Upper lobe of left lung (tissue), 6 donors: Measurements from ENCODE around the gene SETBP1. TPM values are rescaled to one million over a fixed set of nuclear protein-coding genes. Genes with fewer than 3 reads are reported as not detected.

Experiments
- ATAC-seq, 2 donors: fragments of 200-7000 bp; cut with Tn5 transposase; one replicate each; pipeline ENCODE4 v1.9.1; 2022; ENCODE audit warnings: mild to moderate bottlenecking in 2 of 2, moderate library complexity in 2 of 2; ENCODE audit not compliant: low FRiP score in 2 of 2
- DNase-seq, 2 donors: peaks; one replicate each; pipeline ENCODE4 v3.0.0-alpha.2; 2019 to 2020
- H3K27ac ChIP-seq, 4 donors: fragments of 200-600 bp; sonication (generic); one replicate each; pipeline ENCODE4 v1.5.1; 2016 to 2019
- H3K27me3 ChIP-seq, 4 donors: fragments of 200-600 bp; sonication (generic); one replicate each; pipeline ENCODE4 v1.5.1; 2017 to 2019
- H3K36me3 ChIP-seq, 4 donors: fragments of 200-600 bp; sonication (generic); one replicate each; pipeline ENCODE4 v1.5.1; 2016 to 2019
- H3K4me1 ChIP-seq, 4 donors: fragments of 200-600 bp; sonication (generic); one replicate each; pipeline ENCODE4 v1.5.1; 2018 to 2019
- H3K4me3 ChIP-seq, 4 donors: fragments of 200-600 bp; sonication (generic); one replicate each; pipeline ENCODE4 v1.5.1; 2017 to 2019; ENCODE audit warnings: mild to moderate bottlenecking in 2 of 4, moderate library complexity in 1 of 4
- H3K9me3 ChIP-seq, 4 donors: fragments of 200-600 bp; sonication (generic); one replicate each; pipeline ENCODE4 v1.5.1; 2018 to 2019
- CTCF ChIP-seq, 6 experiments: fragments of 450-650 bp in 4 of 6; fragments of 200-600 bp in 2 of 6; sonication (generic) in 2 of 6; IDR thresholded peaks; one replicate each; pipeline ENCODE4 v1.5.1; 2016 to 2019; ENCODE audit warnings: antibody characterized with exemption in 6 of 6
- EP300 ChIP-seq, 4 donors: sonication (generic); formaldehyde crosslinking; IDR thresholded peaks; one replicate each; pipeline ENCODE4 v1.5.1; 2017; ENCODE audit warnings: antibody characterized with exemption in 4 of 4, control low read depth in 2 of 4
- POLR2A ChIP-seq, 4 donors: fragments of 450-650 bp; IDR thresholded peaks; one replicate each; pipeline ENCODE4 v1.5.1; 2016 to 2017; ENCODE audit warnings: antibody characterized with exemption in 4 of 4, mild to moderate bottlenecking in 2 of 4
- POLR2AphosphoS5 ChIP-seq, 2 donors: sonication (generic); formaldehyde crosslinking; IDR thresholded peaks; one replicate each; pipeline ENCODE4 v1.5.1; 2017; ENCODE audit warnings: antibody characterized with exemption in 2 of 2
- WGBS, 2 donors: methylation state at CpG; one replicate each; pipeline ENCODE4 v1.1.5; 2017 to 2018; 5-methylcytosine and 5-hydroxymethylcytosine counted together
- total RNA-seq, 6 donors: library from RNA; depleted of rRNA in 4 of 6; stranded (reverse); fragments of >200 nt in 4 of 6; gene quantifications; one replicate each; pipeline versions ENCODE4 v1.1.0 to v1.2.1, GENCODE V29; 2016 to 2021
- donor health status: DM: no; HTN: no; CAD: no; lungs with moderate emphysema.
- donor health status: DM: no; HTN: yes; CAD: no; lungs with severe emphysema.

The SETBP1 gene
- total RNA-seq, 6 donors from 2014 or later, result 11.7 to 38.8 (median 16.6) TPM

GRCh38 chr18:44883671-44884070, 203.0 kb downstream of the SETBP1 start:
- Histone ChIP-seq H3K27ac (no peak overlapping the region), H3K4me1 (no peaks in the 10 kb centered on the region), H3K9me3 (no peaks in the 10 kb centered on the region), H3K36me3 (no peaks in the 10 kb centered on the region), H3K27me3 (no peaks in the 10 kb centered on the region), H3K4me3 (no peak overlapping the region)
- TF ChIP-seq POLR2AphosphoS5 (IDR thresholded peaks at IDR 0.05) (no peak), EP300 (IDR thresholded peaks at IDR 0.05) (no peak), CTCF (IDR thresholded peaks at IDR 0.05) (no peak), POLR2A (IDR thresholded peaks at IDR 0.05) (no peak)
- no peak for DNase-seq
- WGBS, 2 donors, result 79 to 92% methylated on average over 4 of the region's 4 CpGs
- ATAC-seq, result no peak

- ATAC-seq, result no peak
- no peak overlapping the region for H3K4me3 ChIP-seq
- TF ChIP-seq CTCF (IDR thresholded peaks at IDR 0.05) (no peak), POLR2AphosphoS5 (IDR thresholded peaks at IDR 0.05) (no peak), POLR2A (IDR thresholded peaks at IDR 0.05) (no peak), EP300 (IDR thresholded peaks at IDR 0.05) (no peak)
- DNase-seq, result no peak
- no peaks in the 10 kb centered on the region for H3K4me1 ChIP-seq
- H3K36me3 ChIP-seq, result no peaks in the 10 kb centered on the region
- no peak overlapping the region for H3K27ac ChIP-seq
- no peaks in the 10 kb centered on the region for H3K9me3 ChIP-seq
- no peaks in the 10 kb centered on the region for H3K27me3 ChIP-seq
These were observed 203.7 kb downstream of the SETBP1 start for GRCh38 chr18:44884431-44884830.

GRCh38 chr18:44885507-44885906, 204.8 kb downstream of the SETBP1 start:
- TF ChIP-seq EP300 (IDR thresholded peaks at IDR 0.05), result no peak
- TF ChIP-seq POLR2A (IDR thresholded peaks at IDR 0.05), result no peak
- TF ChIP-seq POLR2AphosphoS5 (IDR thresholded peaks at IDR 0.05), result no peak
- TF ChIP-seq CTCF (IDR thresholded peaks at IDR 0.05), result no peak
- H3K4me1 ChIP-seq, result no peaks in the 10 kb centered on the region
- no peak for DNase-seq
- H3K4me3 ChIP-seq, result no peak overlapping the region
- no peaks in the 10 kb centered on the region for H3K9me3 ChIP-seq
- 75 to 90% methylated on average over 4 of the region's 4 CpGs for WGBS, 2 donors
- H3K36me3 ChIP-seq, result no peaks in the 10 kb centered on the region
- no peak for ATAC-seq
- no peaks in the 10 kb centered on the region for H3K27me3 ChIP-seq
- H3K27ac ChIP-seq, result no peak overlapping the region

- Histone ChIP-seq H3K9me3 (no peaks in the 10 kb centered on the region), H3K27me3 (no peaks in the 10 kb centered on the region), H3K4me3 (no peak overlapping the region), H3K4me1 (no peaks in the 10 kb centered on the region), H3K27ac (no peak overlapping the region), H3K36me3 (no peaks in the 10 kb centered on the region)
- ATAC-seq (peak in 1 of 2 donors; percentile 68), DNase-seq (no peak)
- no peak for TF ChIP-seq POLR2A (IDR thresholded peaks at IDR 0.05)
- TF ChIP-seq EP300 (IDR thresholded peaks at IDR 0.05), result no peak
- no peak for TF ChIP-seq CTCF (IDR thresholded peaks at IDR 0.05)
- TF ChIP-seq POLR2AphosphoS5 (IDR thresholded peaks at IDR 0.05), result no peak
These were observed 206.5 kb downstream of the SETBP1 start for GRCh38 chr18:44887227-44887631.

- Histone ChIP-seq H3K36me3 (no peaks in the 10 kb centered on the region), H3K27ac (no peak overlapping the region), H3K4me1 (peaks cover 0 to 1% (median 0%) of the 10 kb centered on the region in 4 donors), H3K4me3 (no peak overlapping the region), H3K9me3 (no peaks in the 10 kb centered on the region), H3K27me3 (no peaks in the 10 kb centered on the region)
- ATAC-seq, result no peak
- no peak for TF ChIP-seq POLR2A (IDR thresholded peaks at IDR 0.05)
- TF ChIP-seq POLR2AphosphoS5 (IDR thresholded peaks at IDR 0.05), result no peak
- TF ChIP-seq CTCF (IDR thresholded peaks at IDR 0.05), result no peak
- TF ChIP-seq EP300 (IDR thresholded peaks at IDR 0.05), result no peak
- 30% methylated on average over 1 of the region's 1 CpG for WGBS, 2 donors
- DNase-seq, result no peak
These were observed 208.4 kb downstream of the SETBP1 start for GRCh38 chr18:44889111-44889510.
